Esophagus squamous epithelium (tissue), 5 donors: ENCODE results near the gene TMEM38B. TPM values are rescaled to one million over a fixed set of nuclear protein-coding genes. Genes with fewer than 3 reads are reported as not detected.

Experiments
- DNase-seq: peaks from one replicate; lab custom pipeline; 2025; lab: John Stamatoyannopoulos, UW
- H3K27ac ChIP-seq, 4 donors: fragments of 200-600 bp; sonication (generic); one replicate each; pipeline ENCODE4 v1.5.1; 2016 to 2019; ENCODE audit warnings: mild to moderate bottlenecking in 1 of 4
- H3K27me3 ChIP-seq, 4 donors: fragments of 200-600 bp; sonication (generic); 1 replicate in 3 of 4; 2 replicates in 1 of 4; pipeline versions ENCODE4 v1.5.1 to v1.6.0; 2017 to 2021; ENCODE audit warnings: antibody characterized with exemption in 1 of 4
- H3K36me3 ChIP-seq, 3 donors: fragments of 200-600 bp; sonication (generic); one replicate each; pipeline ENCODE4 v1.5.1; 2016 to 2019
- H3K4me1 ChIP-seq, 3 donors: fragments of 200-600 bp; sonication (generic); one replicate each; pipeline ENCODE4 v1.5.1; 2017 to 2019
- H3K4me3 ChIP-seq, 4 donors: fragments of 200-600 bp; sonication (generic); 1 replicate in 3 of 4; 2 replicates in 1 of 4; pipeline ENCODE4 v1.5.1; 2016 to 2019; ENCODE audit warnings: mild to moderate bottlenecking in 2 of 4, moderate library complexity in 1 of 4
- H3K9me3 ChIP-seq, 3 donors: fragments of 200-600 bp; sonication (generic); one replicate each; pipeline ENCODE4 v1.5.1; 2016 to 2019
- CTCF ChIP-seq, 6 experiments: fragments of 450-650 bp in 4 of 6; fragments of 200-600 bp in 2 of 6; sonication (generic) in 2 of 6; IDR thresholded peaks; one replicate each; pipeline ENCODE4 v1.5.1; 2016 to 2019; ENCODE audit warnings: antibody characterized with exemption in 6 of 6, mild to moderate bottlenecking in 4 of 6, moderate library complexity in 4 of 6
- POLR2A ChIP-seq, 4 donors: fragments of 450-650 bp; IDR thresholded peaks; one replicate each; pipeline ENCODE4 v1.6.1; 2017; ENCODE audit warnings: antibody characterized with exemption in 4 of 4, mild to moderate bottlenecking in 4 of 4, moderate library complexity in 3 of 4
- WGBS, 2 donors: methylation state at CpG; one replicate each; pipeline ENCODE4 v1.1.5; 2018; 5-methylcytosine and 5-hydroxymethylcytosine counted together
- intact Hi-C: fragments of 100-400 bp; cut with DNase I; formaldehyde crosslinking; loops from one replicate; pipeline ENCODE4 v1.15.0; 2022
- total RNA-seq, 4 donors: library from RNA; depleted of rRNA; stranded (reverse); fragments of >200 nt; gene quantifications; one replicate each; pipeline ENCODE4 v1.1.0, GENCODE V29; 2016
- donor health status: DM: yes; HTN: yes; CAD: no.

Gene TMEM38B
- total RNA-seq, 4 donors from 2014 or later, result 3.5 to 7.6 (median 7.2) TPM

GRCh38 chr9:105693435-105694189 is 729 bp upstream of the TMEM38B start:
- Histone ChIP-seq H3K4me3 (peak overlapping the region; percentile 85 to 95 (median 90)), H3K27ac (peak overlapping the region in 1 of 4 donors; percentile 85), H3K4me1 (peaks cover 0 to 35% (median 6%) of the 10 kb centered on the region in 3 donors), H3K9me3 (no peaks in the 10 kb centered on the region), H3K27me3 (peaks cover 0 to 47% (median 2%) of the 10 kb centered on the region in 4 donors), H3K36me3 (no peaks in the 10 kb centered on the region)
- TF ChIP-seq POLR2A (IDR thresholded peaks at IDR 0.05) (no peak), CTCF (IDR thresholded peaks at IDR 0.05) (no peak)
- intact Hi-C loops, result no loop called here
- WGBS, 2 donors, result 1 to 4% methylated on average over 15 of the region's 15 CpGs
- no peak for DNase-seq

GRCh38 chr9:105694848-105695581 is 674 bp downstream of the TMEM38B start:
- 0 to 3% methylated on average over 12 to 13 of the region's 42 CpGs for WGBS, 2 donors
- peak overlapping the region; percentile 68 to 85 (median 79) for H3K27ac ChIP-seq
- peak; percentile 9 for DNase-seq
- TF ChIP-seq POLR2A (IDR thresholded peaks at IDR 0.05) (peak in 1 of 4 donors; percentile 13), CTCF (IDR thresholded peaks at IDR 0.05) (no peak)
- H3K27me3 ChIP-seq, result peaks cover 0 to 34% (median 2%) of the 10 kb centered on the region in 4 donors
- no peaks in the 10 kb centered on the region for H3K9me3 ChIP-seq
- H3K4me3 ChIP-seq, result peak overlapping the region; percentile 85 to 95 (median 90)
- no peaks in the 10 kb centered on the region for H3K36me3 ChIP-seq
- intact Hi-C loops, result no loop called here
- H3K4me1 ChIP-seq, result peaks cover 0 to 35% (median 6%) of the 10 kb centered on the region in 3 donors

GRCh38 chr9:105696219-105696793 is 2.0 kb downstream of the TMEM38B start:
- WGBS, 2 donors, result 94% methylated on average over 12 of the region's 12 CpGs
- Histone ChIP-seq H3K27me3 (peaks cover 0 to 27% (median 2%) of the 10 kb centered on the region in 4 donors), H3K4me3 (no peak overlapping the region), H3K27ac (no peak overlapping the region), H3K36me3 (no peaks in the 10 kb centered on the region), H3K4me1 (peaks cover 0 to 35% (median 6%) of the 10 kb centered on the region in 3 donors), H3K9me3 (no peaks in the 10 kb centered on the region)
- DNase-seq, result no peak
- TF ChIP-seq CTCF (IDR thresholded peaks at IDR 0.05), result no peak
- TF ChIP-seq POLR2A (IDR thresholded peaks at IDR 0.05), result no peak
- intact Hi-C loops, result no loop called here

GRCh38 chr9:105697871-105698270 is 3.5 kb downstream of the TMEM38B start:
- Histone ChIP-seq H3K9me3 (no peaks in the 10 kb centered on the region), H3K27me3 (peaks cover 0 to 11% (median 1%) of the 10 kb centered on the region in 4 donors), H3K4me1 (peaks cover 0 to 35% (median 6%) of the 10 kb centered on the region in 3 donors), H3K27ac (no peak overlapping the region), H3K4me3 (no peak overlapping the region), H3K36me3 (no peaks in the 10 kb centered on the region)
- no peak for TF ChIP-seq POLR2A (IDR thresholded peaks at IDR 0.05)
- TF ChIP-seq CTCF (IDR thresholded peaks at IDR 0.05), result no peak
- intact Hi-C loops, result no loop called here
- no peak for DNase-seq
- WGBS, 2 donors, result 36 to 43% methylated on average over 4 of the region's 4 CpGs
